HFFc6 (cell line): ENCODE measurements around the gene CENPP. TPM values are rescaled to one million over a fixed set of nuclear protein-coding genes. Genes with fewer than 3 reads are reported as not detected.

Experiments used
- DNase-seq: peaks from one replicate; pipeline ENCODE4 v3.0.0-alpha.2; 2018
- H3K27ac Mint-ChIP-seq: 2 replicates; pipeline ENCODE4 v1.8.0; 2020; ENCODE audit warnings: mild to moderate bottlenecking, mixed read lengths
- H3K27me3 Mint-ChIP-seq: 2 replicates; pipeline ENCODE4 v1.8.0; 2021; ENCODE audit warnings: mild to moderate bottlenecking, moderate library complexity, mixed read lengths; ENCODE audit not compliant: insufficient read depth
- H3K36me3 Mint-ChIP-seq: 2 replicates; pipeline ENCODE4 v1.8.0; 2021; ENCODE audit warnings: low read depth, mixed read lengths
- H3K4me1 Mint-ChIP-seq: 2 replicates; pipeline ENCODE4 v1.8.0; 2020; ENCODE audit warnings: low read depth, mixed read lengths
- H3K4me3 Mint-ChIP-seq: 2 replicates; pipeline ENCODE4 v1.8.0; 2020; ENCODE audit warnings: mild to moderate bottlenecking, moderate library complexity, mixed read lengths
- H3K9me3 Mint-ChIP-seq: 2 replicates; pipeline ENCODE4 v1.8.0; 2020; ENCODE audit warnings: mild to moderate bottlenecking, mixed read lengths
- total RNA-seq, 6 experiments: library from RNA; stranded (reverse); fragmentation: NEBNext Ultra II Directional; extraction: Animal tissue kit (Norgen Biotek cat#: 25700); gene quantifications; 2 replicates in 1 of 6; 3 replicates in 5 of 6; pipeline ENCODE4 v1.2.3, GENCODE V29; 2021
- TF ChIP-seq, protein P1 (sequence below): fragments of 200-600 bp; sonication (generic); IDR thresholded peaks from 2 replicates; pipeline ENCODE4 v1.5.0; 2021; ENCODE audit warnings: antibody characterized with exemption, mild to moderate bottlenecking

CENPP gene
- total RNA-seq, 6 experiments from 2014 or later, result 3.0 to 7.0 (median 6.0) TPM

- Mint-ChIP-seq H3K36me3 (no peaks in the 10 kb centered on the region), H3K27ac (no peak overlapping the region), H3K4me1 (peaks cover 30% of the 10 kb centered on the region), H3K27me3 (no peaks in the 10 kb centered on the region), H3K9me3 (no peaks in the 10 kb centered on the region), H3K4me3 (no peak overlapping the region)
- TF ChIP-seq, protein P1, sequence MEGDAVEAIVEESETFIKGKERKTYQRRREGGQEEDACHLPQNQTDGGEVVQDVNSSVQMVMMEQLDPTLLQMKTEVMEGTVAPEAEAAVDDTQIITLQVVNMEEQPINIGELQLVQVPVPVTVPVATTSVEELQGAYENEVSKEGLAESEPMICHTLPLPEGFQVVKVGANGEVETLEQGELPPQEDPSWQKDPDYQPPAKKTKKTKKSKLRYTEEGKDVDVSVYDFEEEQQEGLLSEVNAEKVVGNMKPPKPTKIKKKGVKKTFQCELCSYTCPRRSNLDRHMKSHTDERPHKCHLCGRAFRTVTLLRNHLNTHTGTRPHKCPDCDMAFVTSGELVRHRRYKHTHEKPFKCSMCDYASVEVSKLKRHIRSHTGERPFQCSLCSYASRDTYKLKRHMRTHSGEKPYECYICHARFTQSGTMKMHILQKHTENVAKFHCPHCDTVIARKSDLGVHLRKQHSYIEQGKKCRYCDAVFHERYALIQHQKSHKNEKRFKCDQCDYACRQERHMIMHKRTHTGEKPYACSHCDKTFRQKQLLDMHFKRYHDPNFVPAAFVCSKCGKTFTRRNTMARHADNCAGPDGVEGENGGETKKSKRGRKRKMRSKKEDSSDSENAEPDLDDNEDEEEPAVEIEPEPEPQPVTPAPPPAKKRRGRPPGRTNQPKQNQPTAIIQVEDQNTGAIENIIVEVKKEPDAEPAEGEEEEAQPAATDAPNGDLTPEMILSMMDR, result no peak
- DNase-seq, result no peak
These were observed 59.7 kb downstream of the CENPP start for GRCh38 chr9:92385477-92385876.

DNA sequence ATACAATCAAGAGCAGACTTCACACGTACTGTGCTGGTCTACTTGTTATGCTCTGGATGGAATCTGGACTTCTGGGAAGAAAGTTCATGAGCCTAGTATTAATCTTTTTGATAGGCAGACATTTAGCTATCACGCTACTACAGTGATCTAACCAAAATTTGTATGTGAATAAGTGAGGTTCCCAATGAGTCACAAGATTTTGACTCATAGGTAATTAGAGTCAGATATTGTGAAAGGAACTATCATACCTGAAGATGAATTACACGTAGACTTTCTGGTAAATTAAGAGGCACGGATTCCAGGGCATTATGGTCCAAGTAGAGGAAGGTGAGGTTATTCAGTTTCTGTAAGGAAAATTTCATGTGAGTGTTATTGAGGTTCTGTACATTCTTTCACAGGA, 60.2 kb downstream of the CENPP start:
- Mint-ChIP-seq H3K27ac (no peak overlapping the region), H3K9me3 (no peaks in the 10 kb centered on the region), H3K36me3 (no peaks in the 10 kb centered on the region), H3K4me3 (no peak overlapping the region), H3K4me1 (peaks cover 30% of the 10 kb centered on the region), H3K27me3 (no peaks in the 10 kb centered on the region)
- no peak for DNase-seq
- TF ChIP-seq, protein P1, result no peak

DNA sequence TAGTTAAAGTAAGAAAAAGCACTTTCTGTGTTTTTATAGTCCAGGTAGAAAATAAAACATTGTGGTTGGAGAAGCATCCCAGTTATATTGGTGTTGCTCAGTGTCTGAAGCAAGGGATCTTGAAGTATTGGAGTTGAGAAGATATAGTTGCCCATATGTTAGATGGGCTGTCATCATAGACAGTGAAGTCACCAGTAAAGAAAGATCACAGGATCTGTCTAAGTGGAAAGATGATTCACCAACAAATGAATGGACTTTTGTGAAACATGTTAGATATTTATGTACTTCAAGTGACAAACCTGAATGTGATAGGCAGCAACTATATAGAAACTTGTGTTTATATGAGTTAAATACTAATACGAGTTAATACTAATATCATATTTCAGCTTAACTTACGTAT, 66.9 kb downstream of the CENPP start:
- Mint-ChIP-seq H3K4me3 (no peak overlapping the region), H3K27me3 (no peaks in the 10 kb centered on the region), H3K36me3 (no peaks in the 10 kb centered on the region), H3K4me1 (peaks cover 25% of the 10 kb centered on the region), H3K27ac (no peak overlapping the region), H3K9me3 (no peaks in the 10 kb centered on the region)
- DNase-seq, result no peak
- TF ChIP-seq, protein P1, result no peak

GRCh38 chr9:92393686-92394085, 67.9 kb downstream of the CENPP start:
- DNase-seq, result no peak
- Mint-ChIP-seq H3K27ac (peak overlapping the region; percentile 67; the same call in 1 of the 2 replicates), H3K4me1 (peaks cover 25% of the 10 kb centered on the region), H3K27me3 (no peaks in the 10 kb centered on the region), H3K36me3 (no peaks in the 10 kb centered on the region), H3K4me3 (peak overlapping the region; percentile 69), H3K9me3 (no peaks in the 10 kb centered on the region)
- TF ChIP-seq, protein P1, result no peak

GRCh38 chr9:92395617-92396016, 69.9 kb downstream of the CENPP start:
- no peak overlapping the region for H3K27ac Mint-ChIP-seq
- no peak for DNase-seq

More at GRCh38 chr9:92395617-92396016, 69.9 kb downstream of the CENPP start:
- Mint-ChIP-seq H3K4me1 (peaks cover 18% of the 10 kb centered on the region), H3K27me3 (no peaks in the 10 kb centered on the region), H3K9me3 (no peaks in the 10 kb centered on the region), H3K4me3 (no peak overlapping the region), H3K36me3 (no peaks in the 10 kb centered on the region)
- TF ChIP-seq, protein P1, result no peak
